ENCODE results near the gene BCL2.

DNA sequence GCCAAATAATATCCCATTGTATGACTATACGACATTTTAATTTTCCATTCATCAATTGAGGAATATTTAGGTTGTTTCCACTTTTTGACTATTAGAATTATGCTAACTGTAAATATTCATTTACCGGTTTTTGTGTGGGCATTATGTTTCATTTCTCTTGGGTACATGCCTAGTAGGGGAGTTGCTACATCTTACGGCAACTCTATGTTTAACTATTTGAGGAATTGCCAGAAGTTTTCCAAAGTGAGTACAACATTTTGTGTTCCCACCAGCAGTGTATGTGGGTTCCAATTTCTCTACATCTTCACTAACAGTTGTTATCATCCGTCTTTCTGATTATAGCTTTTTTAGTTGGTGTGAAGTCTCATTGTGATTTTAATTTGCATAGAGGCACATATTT, 49.0 kb upstream of the BCL2 start:
- TF ChIP-seq, protein P1, sequence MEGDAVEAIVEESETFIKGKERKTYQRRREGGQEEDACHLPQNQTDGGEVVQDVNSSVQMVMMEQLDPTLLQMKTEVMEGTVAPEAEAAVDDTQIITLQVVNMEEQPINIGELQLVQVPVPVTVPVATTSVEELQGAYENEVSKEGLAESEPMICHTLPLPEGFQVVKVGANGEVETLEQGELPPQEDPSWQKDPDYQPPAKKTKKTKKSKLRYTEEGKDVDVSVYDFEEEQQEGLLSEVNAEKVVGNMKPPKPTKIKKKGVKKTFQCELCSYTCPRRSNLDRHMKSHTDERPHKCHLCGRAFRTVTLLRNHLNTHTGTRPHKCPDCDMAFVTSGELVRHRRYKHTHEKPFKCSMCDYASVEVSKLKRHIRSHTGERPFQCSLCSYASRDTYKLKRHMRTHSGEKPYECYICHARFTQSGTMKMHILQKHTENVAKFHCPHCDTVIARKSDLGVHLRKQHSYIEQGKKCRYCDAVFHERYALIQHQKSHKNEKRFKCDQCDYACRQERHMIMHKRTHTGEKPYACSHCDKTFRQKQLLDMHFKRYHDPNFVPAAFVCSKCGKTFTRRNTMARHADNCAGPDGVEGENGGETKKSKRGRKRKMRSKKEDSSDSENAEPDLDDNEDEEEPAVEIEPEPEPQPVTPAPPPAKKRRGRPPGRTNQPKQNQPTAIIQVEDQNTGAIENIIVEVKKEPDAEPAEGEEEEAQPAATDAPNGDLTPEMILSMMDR (conservative IDR thresholded peaks at IDR 0.05; ENCODE audit: low read depth, low read length), result no peak
- no peak for TF ChIP-seq EZH2phosphoT487 (IDR thresholded peaks at IDR 0.05; ENCODE audit: borderline replicate concordance, low read length)
